ENCODE results near the gene KIF23.

DNA sequence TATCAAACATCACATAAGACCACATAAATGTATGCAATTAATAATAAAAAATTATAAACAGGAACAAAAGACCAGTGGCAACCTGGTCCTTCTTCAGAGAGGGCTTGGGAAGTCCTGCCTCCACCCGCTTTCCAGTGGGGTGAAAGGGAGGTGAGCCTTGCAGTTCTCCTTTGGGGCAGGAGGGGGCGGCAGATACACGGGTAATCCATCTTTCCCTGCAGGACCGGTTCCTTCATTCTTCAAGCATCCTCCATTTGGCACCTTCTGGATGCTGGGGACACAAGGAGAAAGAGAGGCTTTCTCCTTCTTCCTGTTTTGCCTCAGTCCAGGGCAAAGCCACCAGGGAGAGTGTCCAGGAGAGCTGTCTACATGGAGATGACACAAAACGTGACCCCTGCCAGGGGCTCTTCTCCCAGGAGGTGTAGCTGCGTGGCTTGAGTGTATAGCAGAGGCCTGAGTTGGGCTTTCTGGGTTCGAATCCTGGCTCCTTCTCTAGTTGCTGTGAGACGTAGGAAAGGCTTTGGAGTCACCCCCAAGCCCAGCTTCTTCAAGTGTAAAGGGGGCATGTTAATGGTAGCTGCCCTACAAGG lies 61.7 kb downstream of the KIF23 start:
- TF ChIP-seq EZH2phosphoT487 (IDR thresholded peaks at IDR 0.05; ENCODE audit: borderline replicate concordance) (no peak), EGR1 (IDR thresholded peaks at IDR 0.05; ENCODE audit: low read depth) (no peak), POLR2A (IDR thresholded peaks at IDR 0.05; ENCODE audit: borderline replicate concordance, extremely low read depth, insufficient read depth, insufficient read length) (no peak), SP1 (IDR thresholded peaks at IDR 0.05; ENCODE audit: low read depth) (no peak), TCF7L2 (IDR thresholded peaks at IDR 0.05; ENCODE audit: borderline replicate concordance, extremely low read depth, insufficient read depth, insufficient read length) (no peak), POLR2AphosphoS5 (IDR thresholded peaks at IDR 0.05; ENCODE audit: low read depth, low read length) (no peak), RAD21 (IDR thresholded peaks at IDR 0.05; ENCODE audit: low read depth) (peak; percentile 88), ZNF274 (IDR thresholded peaks at IDR 0.05; ENCODE audit: low read depth, low read length) (no peak)
- TF ChIP-seq, protein P1, sequence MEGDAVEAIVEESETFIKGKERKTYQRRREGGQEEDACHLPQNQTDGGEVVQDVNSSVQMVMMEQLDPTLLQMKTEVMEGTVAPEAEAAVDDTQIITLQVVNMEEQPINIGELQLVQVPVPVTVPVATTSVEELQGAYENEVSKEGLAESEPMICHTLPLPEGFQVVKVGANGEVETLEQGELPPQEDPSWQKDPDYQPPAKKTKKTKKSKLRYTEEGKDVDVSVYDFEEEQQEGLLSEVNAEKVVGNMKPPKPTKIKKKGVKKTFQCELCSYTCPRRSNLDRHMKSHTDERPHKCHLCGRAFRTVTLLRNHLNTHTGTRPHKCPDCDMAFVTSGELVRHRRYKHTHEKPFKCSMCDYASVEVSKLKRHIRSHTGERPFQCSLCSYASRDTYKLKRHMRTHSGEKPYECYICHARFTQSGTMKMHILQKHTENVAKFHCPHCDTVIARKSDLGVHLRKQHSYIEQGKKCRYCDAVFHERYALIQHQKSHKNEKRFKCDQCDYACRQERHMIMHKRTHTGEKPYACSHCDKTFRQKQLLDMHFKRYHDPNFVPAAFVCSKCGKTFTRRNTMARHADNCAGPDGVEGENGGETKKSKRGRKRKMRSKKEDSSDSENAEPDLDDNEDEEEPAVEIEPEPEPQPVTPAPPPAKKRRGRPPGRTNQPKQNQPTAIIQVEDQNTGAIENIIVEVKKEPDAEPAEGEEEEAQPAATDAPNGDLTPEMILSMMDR (IDR thresholded peaks at IDR 0.05 in 2 of 3, conservative IDR thresholded peaks at IDR 0.05 in 1 of 3; ENCODE audit: borderline replicate concordance in 1 of 3, insufficient read depth in 1 of 3, low read depth in 2 of 3, low read length in 2 of 3), result peak; percentile 61 to 97 (median 83); a peak in 5 of 6 replicates
- TF ChIP-seq, protein P2, sequence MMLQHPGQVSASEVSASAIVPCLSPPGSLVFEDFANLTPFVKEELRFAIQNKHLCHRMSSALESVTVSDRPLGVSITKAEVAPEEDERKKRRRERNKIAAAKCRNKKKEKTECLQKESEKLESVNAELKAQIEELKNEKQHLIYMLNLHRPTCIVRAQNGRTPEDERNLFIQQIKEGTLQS (IDR thresholded peaks at IDR 0.05), result no peak
- TF ChIP-seq, protein P3, sequence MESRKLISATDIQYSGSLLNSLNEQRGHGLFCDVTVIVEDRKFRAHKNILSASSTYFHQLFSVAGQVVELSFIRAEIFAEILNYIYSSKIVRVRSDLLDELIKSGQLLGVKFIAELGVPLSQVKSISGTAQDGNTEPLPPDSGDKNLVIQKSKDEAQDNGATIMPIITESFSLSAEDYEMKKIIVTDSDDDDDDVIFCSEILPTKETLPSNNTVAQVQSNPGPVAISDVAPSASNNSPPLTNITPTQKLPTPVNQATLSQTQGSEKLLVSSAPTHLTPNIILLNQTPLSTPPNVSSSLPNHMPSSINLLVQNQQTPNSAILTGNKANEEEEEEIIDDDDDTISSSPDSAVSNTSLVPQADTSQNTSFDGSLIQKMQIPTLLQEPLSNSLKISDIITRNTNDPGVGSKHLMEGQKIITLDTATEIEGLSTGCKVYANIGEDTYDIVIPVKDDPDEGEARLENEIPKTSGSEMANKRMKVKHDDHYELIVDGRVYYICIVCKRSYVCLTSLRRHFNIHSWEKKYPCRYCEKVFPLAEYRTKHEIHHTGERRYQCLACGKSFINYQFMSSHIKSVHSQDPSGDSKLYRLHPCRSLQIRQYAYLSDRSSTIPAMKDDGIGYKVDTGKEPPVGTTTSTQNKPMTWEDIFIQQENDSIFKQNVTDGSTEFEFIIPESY (IDR thresholded peaks at IDR 0.05; ENCODE audit: extremely low read depth, insufficient replicate concordance, low read length), result no peak
- TF ChIP-seq, protein P4, sequence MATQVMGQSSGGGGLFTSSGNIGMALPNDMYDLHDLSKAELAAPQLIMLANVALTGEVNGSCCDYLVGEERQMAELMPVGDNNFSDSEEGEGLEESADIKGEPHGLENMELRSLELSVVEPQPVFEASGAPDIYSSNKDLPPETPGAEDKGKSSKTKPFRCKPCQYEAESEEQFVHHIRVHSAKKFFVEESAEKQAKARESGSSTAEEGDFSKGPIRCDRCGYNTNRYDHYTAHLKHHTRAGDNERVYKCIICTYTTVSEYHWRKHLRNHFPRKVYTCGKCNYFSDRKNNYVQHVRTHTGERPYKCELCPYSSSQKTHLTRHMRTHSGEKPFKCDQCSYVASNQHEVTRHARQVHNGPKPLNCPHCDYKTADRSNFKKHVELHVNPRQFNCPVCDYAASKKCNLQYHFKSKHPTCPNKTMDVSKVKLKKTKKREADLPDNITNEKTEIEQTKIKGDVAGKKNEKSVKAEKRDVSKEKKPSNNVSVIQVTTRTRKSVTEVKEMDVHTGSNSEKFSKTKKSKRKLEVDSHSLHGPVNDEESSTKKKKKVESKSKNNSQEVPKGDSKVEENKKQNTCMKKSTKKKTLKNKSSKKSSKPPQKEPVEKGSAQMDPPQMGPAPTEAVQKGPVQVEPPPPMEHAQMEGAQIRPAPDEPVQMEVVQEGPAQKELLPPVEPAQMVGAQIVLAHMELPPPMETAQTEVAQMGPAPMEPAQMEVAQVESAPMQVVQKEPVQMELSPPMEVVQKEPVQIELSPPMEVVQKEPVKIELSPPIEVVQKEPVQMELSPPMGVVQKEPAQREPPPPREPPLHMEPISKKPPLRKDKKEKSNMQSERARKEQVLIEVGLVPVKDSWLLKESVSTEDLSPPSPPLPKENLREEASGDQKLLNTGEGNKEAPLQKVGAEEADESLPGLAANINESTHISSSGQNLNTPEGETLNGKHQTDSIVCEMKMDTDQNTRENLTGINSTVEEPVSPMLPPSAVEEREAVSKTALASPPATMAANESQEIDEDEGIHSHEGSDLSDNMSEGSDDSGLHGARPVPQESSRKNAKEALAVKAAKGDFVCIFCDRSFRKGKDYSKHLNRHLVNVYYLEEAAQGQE (IDR thresholded peaks at IDR 0.05; ENCODE audit: low read depth), result no peak

All from HCT116 (cell line).